ENCODE measurements around the gene TBC1D21. TPM values are rescaled to one million over a fixed set of nuclear protein-coding genes. Genes with fewer than 3 reads are reported as not detected.

The TBC1D21 gene
- total and polyA plus RNA-seq, 2 of the 8 experiments (the other 6 are each of a cell fraction or from before 2014, with no cell fraction given), result not detected

DNA sequence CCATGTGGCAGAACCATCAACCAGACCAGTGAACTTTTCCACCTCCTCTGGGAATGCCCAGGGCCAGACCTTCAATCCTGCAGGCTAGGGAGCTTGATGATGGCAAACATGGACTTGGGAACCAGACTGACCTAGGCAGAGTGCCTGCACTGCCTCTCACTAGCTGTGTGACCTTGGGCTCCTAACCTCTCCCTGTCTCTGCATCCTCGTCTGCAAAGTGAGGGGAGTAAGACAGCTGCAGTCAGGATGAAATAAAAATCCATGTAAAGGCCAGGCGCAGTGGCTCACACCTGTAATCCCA lies 35.4 kb downstream of the TBC1D21 start:
- Histone ChIP-seq H4K20me1 (replicated peaks in 1 of 2; ENCODE audit: control insufficient read depth in 1 of 2, insufficient read depth in 2 of 2, low read length in 2 of 2) (no peaks in the 10 kb centered on the region), H3K79me1 (ENCODE audit: low read depth, low read length) (no peaks in the 10 kb centered on the region), H3K4me1 (replicated peaks in 1 of 4; ENCODE audit: control insufficient read depth in 3 of 4, insufficient read depth in 4 of 4, low read length in 3 of 4) (peaks cover 0 to 5% (median 0%) of the 10 kb centered on the region in 4 experiments; a peak in 1 of 7 replicates), H2BK12ac (ENCODE audit: low read depth, low read length) (no peak overlapping the region), H3K18ac (ENCODE audit: extremely low read depth, low read length) (no peak overlapping the region), H2AFZ (ENCODE audit: low read length) (no peak overlapping the region), H4K5ac (ENCODE audit: insufficient read length, low read depth, low read length) (no peak overlapping the region), H3K4me3 (ENCODE audit: extremely low read depth in 1 of 4, insufficient read depth in 2 of 4, low read depth in 3 of 4, low read length in 4 of 4) (no peak overlapping the region), H3K4ac (replicated peaks; ENCODE audit: insufficient read length, low read depth, low read length) (no peak overlapping the region), H3K4me2 (ENCODE audit: insufficient read depth in 1 of 2, low read depth in 2 of 2, low read length in 2 of 2) (no peak overlapping the region), H3K56ac (replicated peaks; ENCODE audit: insufficient read length, low read depth, low read length) (no peak overlapping the region), H3K27me3 (replicated peaks in 1 of 4; ENCODE audit: control insufficient read depth in 3 of 4, extremely low read depth in 1 of 4, insufficient read depth in 3 of 4, low read length in 3 of 4) (no peaks in the 10 kb centered on the region), H3K23me2 (ENCODE audit: low read depth, low read length) (no peaks in the 10 kb centered on the region), H3K23ac (ENCODE audit: insufficient read length) (no peak overlapping the region), H3K14ac (ENCODE audit: insufficient read length) (no peak overlapping the region), H2BK120ac (replicated peaks; ENCODE audit: low read depth, low read length) (no peak overlapping the region), H3K9me3 (ENCODE audit: insufficient read depth in 2 of 2, low read depth in 1 of 2, low read length in 1 of 2) (no peaks in the 10 kb centered on the region), H2BK20ac (ENCODE audit: low read length) (no peak overlapping the region), H3K9ac (replicated peaks in 1 of 4; ENCODE audit: extremely low read depth in 1 of 4, low read depth in 3 of 4, low read length in 3 of 4) (no peak overlapping the region), H2BK15ac (ENCODE audit: low read length) (no peak overlapping the region), H4K8ac (ENCODE audit: extremely low read depth, insufficient read depth, low read length) (no peak overlapping the region), H2AK5ac (ENCODE audit: low read depth, low read length) (no peak overlapping the region), H2BK5ac (ENCODE audit: low read depth, low read length) (no peak overlapping the region), H4K91ac (replicated peaks; ENCODE audit: insufficient read length, low read length) (no peak overlapping the region), H3K79me2 (ENCODE audit: control insufficient read depth in 1 of 2, insufficient read depth in 2 of 2, low read length in 2 of 2) (no peaks in the 10 kb centered on the region), H3K27ac (ENCODE audit: low read depth, low read length) (no peak overlapping the region), H3K36me3 (ENCODE audit: control insufficient read depth in 2 of 4, insufficient read depth in 4 of 4, low read length in 3 of 4) (no peaks in the 10 kb centered on the region)
- CTCF ChIA-PET (ENCODE audit: partially characterized antibody), result interaction anchor here (0.7 to 8.5 kb wide), 24 partner anchors 9 to 584 kb away, joined by 3 to 167 read pairs (median 4); partner anchors contain the start of genes LOXL1 and TBC1D21
- 82% methylated on average over 2 of the region's 2 CpGs; no CpG with 5 or more reads in 1 of the 2 experiments for WGBS, 2 experiments (ENCODE audit: extremely low coverage in 1 of 2, insufficient coverage in 1 of 2, insufficient read length in 1 of 2, insufficient replicate concordance in 2 of 2, low coverage in 1 of 2, low lambda C conversion rate in 2 of 2, missing lambda C conversion rate in 1 of 2)
- POLR2A ChIA-PET (ENCODE audit: partially characterized antibody), result interaction anchor here (1.0 to 1.4 kb wide), 3 partner anchors 17 to 24 kb away, joined by 3 read pairs; no protein-coding TSS in a partner anchor
- no peak for DNase-seq (ENCODE audit: low read depth in 1 of 2, low spot score in 2 of 2)
- no peak for TF ChIP-seq KDM5A (IDR thresholded peaks at IDR 0.05; ENCODE audit: low read length)
- no peak for TF ChIP-seq EGR1 (IDR thresholded peaks at IDR 0.05; ENCODE audit: borderline replicate concordance, low read depth, low read length)
- TF ChIP-seq YY1 (IDR thresholded peaks at IDR 0.05; ENCODE audit: low read depth, low read length), result no peak
- TF ChIP-seq GTF2F1 (IDR thresholded peaks at IDR 0.05; ENCODE audit: borderline replicate concordance, low read depth, low read length), result no peak
- TF ChIP-seq SRF (IDR thresholded peaks at IDR 0.05; ENCODE audit: low read depth, low read length), result no peak
- no peak for TF ChIP-seq ASH2L (IDR thresholded peaks at IDR 0.05; ENCODE audit: low read length)
- TF ChIP-seq, protein P1, sequence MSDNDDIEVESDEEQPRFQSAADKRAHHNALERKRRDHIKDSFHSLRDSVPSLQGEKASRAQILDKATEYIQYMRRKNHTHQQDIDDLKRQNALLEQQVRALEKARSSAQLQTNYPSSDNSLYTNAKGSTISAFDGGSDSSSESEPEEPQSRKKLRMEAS (IDR thresholded peaks at IDR 0.05), result no peak
- TF ChIP-seq SUZ12 (IDR thresholded peaks at IDR 0.05; ENCODE audit: low read length), result no peak
- no peak for TF ChIP-seq SP4 (IDR thresholded peaks at IDR 0.05; ENCODE audit: low read length)
- no peak for TF ChIP-seq PHF8 (conservative IDR thresholded peaks at IDR 0.05; ENCODE audit: low read depth, low read length)
- no peak for TF ChIP-seq HDAC2 (IDR thresholded peaks at IDR 0.05; ENCODE audit: borderline replicate concordance in 1 of 2, low read depth in 2 of 2, low read length in 2 of 2)
- no peak for TF ChIP-seq CBX8 (IDR thresholded peaks at IDR 0.05; ENCODE audit: borderline replicate concordance, low read depth, low read length)
- TF ChIP-seq SIRT6 (IDR thresholded peaks at IDR 0.05; ENCODE audit: low read length), result no peak
- no peak for TF ChIP-seq POU5F1 (IDR thresholded peaks at IDR 0.05; ENCODE audit: low read depth, low read length)
- FAIRE-seq, result no peak

Data from H1 (cell line).